ENCODE results near the gene CAMK1G.
A peak's percentile ranks its signal among the peaks of the same experiment; 100 is the strongest.

Gene CAMK1G

GRCh38 chr1:209618291-209618690, 34.8 kb downstream of the CAMK1G start:
- no peak for DNase-seq (ENCODE audit: low read depth in 4 of 4, low spot score in 1 of 4)

DNA sequence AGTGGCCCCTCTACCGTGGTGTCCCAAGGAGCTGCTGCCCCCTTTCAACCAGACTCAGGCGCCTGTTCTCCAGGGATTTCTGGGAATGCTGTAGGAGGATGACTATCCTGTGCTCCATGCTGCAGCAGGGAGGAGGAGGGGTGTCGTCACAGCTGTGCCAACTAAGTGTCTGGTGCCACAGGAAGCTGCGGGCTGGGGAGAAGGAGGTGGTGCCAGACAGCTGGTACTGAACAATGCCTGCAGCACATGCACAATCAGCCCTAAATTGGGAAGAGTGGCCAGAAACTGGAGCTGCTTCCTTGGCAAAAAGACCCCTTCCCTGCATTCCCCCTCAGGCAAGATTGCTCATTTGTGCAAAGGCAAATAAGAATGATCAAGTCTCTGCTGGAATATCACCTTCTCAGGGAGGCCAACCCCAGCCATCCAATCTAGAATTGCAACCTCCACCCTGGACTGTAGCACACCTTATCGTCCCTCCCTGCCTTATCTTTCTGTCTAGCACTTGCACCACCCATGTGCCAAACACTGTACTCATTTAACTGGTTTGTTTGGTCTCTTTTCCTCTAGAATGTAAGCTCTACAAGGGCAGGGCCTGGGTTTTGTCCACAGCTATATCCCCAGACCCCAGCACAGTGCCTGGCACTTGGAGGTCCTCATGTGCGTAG, 35.4 kb downstream of the CAMK1G start:
- no peak for DNase-seq (ENCODE audit: low read depth in 4 of 4, low spot score in 1 of 4)

DNA sequence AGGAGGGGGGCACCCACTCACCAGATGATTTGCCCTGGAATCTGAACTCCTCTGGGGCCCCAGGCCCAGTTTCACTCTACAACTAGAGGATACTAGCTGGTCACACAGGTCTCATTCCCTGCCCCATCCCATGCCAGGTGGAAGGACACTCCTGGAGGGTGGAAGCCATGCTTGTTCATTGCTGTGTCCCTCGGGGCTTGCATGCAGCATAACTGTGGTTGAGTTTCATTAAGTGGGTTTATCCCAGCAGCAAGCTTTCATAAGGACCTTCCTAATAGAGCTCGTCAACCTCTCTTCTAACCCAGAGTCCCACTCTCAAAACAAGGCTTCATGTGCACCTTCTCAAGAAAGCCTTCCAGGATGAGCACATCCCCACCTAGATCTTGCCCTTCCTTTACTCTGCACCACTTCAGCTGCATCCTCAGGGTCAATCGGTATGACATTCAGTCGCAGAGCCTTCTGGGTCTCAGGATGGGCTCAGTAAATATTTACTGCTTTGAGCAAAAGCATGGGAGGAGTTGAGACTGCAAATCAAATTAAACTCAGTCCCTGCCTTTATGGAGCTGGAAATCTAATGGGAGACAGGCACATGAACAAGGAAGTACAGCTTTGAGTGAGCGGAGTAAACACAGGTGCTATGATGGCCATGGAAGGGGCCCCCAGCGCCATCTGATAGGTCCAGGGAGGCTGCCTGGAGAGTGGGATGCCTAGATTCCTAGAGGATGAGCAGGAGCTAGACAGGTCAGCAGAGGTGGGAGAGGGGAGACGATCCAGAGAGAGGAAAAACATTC, 36.4 kb downstream of the CAMK1G start:
- no peak for DNase-seq (ENCODE audit: low read depth in 4 of 4, low spot score in 1 of 4)

DNA sequence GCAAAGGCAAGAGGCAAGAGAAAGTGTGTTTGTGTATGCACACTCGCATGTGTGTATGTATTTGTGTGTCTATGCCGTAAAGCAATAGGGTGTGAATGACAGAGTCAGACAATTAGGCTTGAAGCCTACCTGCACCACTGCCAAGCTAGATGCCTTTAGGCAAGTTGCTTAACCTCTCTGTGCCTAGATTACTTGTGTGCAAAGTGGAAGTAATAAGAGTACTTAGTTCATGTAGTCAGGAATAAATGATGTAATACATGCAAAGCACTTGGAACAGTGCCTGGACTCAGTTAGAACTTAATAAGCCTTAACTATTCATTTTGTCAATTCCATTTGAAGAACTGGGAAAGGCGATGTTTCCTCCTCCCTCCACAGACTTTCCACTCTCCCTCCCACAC, 37.0 kb downstream of the CAMK1G start:
- no peak for DNase-seq (ENCODE audit: low read depth in 4 of 4, low spot score in 1 of 4)

- DNase-seq (ENCODE audit: low read depth in 4 of 4, low spot score in 1 of 4), result no peak
These were observed 37.8 kb downstream of the CAMK1G start for GRCh38 chr1:209621286-209621685.

- no peak for DNase-seq (ENCODE audit: low read depth in 4 of 4, low spot score in 1 of 4)
These were observed 38.5 kb downstream of the CAMK1G start for GRCh38 chr1:209621741-209622655.

DNA sequence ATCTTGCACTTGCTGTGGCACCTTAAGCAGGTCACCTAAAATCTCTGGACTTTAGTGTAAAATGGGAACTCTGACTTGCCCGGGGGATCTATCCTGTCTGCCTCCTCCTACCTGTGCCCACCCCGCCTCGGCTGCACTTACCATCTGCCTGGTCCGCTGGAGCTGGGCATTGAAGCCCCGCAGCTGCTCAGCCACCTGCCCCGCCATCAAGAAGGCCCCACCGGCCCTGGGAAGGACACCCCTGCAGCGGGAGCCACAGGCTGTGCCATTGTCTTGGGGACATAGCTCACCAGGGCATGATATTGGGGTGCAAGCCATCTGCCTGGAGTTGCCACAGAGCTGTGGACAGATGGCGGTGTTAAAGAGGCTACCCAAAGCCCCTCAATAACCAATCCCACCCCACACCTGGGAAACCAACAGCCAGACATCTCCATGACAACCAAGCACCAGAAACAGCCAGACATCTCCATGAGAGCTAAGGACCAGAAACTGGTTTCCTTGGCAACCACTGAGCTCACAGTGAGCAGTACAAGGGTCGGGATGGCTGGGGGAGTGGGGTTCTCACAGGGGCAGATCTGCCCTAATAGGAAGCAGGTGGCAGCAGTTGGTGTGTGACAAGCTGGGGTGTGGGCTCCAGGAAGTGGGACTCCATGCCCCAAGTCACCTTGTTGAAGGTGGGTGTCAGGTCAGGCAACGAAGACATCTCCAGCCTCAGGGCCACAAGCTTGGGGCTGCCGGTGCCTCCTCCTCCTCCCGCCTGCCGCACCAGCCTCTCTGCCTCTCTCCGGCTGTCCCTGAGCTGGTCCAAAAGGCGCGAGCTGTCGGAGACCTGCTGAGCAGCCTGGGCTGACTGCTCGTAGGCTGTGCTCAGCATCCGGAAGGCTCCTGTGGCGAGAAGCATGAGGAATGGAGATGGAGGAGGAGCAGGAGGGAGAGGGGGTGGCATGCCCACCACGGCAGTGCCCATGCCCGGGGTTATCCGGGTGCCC, 39.6 kb downstream of the CAMK1G start:
- no peak for DNase-seq (ENCODE audit: low read depth in 4 of 4, low spot score in 1 of 4)

DNA sequence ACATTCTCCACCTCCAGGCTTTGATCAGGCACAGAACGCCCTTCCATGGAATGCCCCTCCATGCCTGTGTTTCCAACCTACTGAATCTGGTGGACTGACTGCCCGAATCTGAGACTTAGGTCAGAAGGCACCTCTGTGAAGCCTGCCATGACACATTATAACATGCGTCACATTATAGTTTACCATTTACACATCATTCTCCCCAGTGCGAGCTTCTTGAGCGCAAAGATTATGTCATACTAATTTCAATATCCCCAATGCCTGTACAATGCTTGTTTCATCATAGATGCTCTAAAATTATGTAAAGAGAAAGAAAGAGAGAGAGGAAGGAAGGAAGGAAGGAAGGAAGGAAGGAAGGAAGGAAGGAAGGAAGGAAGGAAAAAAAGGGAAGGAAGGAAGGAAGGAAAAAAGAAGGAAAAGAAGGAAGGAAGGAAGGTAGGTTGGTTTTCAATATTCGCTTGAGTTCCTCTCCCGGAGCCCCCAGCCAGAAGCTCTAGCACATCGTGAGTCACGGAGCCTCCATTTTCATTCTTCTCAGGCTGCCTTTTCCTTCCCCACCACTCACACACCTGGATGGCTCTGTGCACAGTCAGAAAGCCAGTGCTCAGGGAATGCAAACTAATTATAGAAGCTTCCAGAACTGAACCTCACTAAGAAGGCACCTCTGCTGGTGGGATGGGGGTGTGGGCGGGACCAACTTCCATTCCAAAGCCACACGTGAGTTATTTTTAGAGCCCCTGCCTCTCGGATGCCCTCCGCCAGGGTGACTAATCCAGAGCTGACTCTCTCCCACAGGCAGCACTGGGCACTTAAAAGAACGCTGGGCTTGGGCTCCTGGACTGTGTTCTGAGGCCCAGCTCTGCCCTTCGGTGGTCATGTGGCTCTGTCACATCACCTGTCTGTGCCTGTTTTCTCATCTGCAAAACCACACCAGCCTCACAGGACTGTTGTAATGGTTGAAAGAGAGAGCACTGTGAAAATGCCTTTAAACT, 41.3 kb downstream of the CAMK1G start:
- no peak for DNase-seq (ENCODE audit: low read depth in 4 of 4, low spot score in 1 of 4)

DNA sequence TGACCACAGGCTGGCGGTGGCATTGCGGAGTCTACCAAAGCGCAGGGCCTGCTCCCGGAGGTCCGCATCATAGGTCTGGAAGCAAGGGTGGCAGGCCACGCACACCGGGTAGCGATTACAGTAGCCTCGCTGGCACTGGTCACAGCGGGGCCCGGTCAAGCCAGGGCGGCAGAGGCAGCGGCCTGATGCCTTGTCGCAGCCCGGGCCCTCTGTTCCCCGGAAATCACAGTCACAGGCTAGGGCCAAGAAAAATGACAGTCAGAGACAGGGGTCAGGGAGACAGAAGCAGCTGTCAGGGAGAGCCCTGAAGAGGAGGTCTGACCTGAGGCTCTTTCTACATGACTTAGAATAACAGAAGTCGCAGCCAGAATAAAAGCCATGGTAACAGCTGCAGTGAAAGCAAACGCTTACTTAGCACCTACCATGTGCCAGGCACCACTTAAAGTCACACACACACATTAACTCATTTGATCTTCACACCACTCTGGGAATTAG, 42.3 kb downstream of the CAMK1G start:
- DNase-seq (ENCODE audit: low read depth in 4 of 4, low spot score in 1 of 4), result no peak

DNA sequence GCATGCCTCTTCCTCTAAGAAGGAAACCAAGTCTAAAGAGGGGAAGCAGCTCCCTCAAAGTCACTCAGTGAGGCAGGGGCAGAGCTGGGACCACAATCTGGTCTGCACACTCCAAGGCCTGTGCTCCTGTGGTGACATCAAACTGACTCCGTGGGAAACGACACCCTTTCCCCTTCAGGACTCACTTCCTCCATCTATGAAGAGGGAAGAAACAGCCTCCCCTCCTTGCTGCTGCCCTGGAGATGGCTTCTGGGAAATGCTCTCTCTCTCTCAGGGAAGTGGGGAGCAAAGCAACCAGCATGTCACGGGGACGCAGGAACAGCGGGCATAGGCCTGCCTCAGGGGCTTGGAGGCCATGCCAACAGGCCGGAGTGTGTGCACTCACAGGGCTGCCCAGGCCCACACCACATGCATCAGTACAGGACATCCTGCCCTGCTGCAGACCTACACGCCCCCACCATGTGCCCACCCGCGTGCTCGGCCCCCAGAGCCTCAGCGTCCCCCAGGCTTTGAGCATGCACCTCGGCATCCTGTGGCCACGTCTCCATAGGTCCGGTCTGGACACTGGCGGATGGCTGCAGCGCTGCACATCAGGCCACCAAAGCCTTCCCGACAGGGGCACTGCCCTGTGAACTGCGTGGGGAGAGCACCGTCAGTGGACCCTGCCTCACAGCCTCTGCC, 43.0 kb downstream of the CAMK1G start:
- DNase-seq (ENCODE audit: low read depth in 4 of 4, low spot score in 1 of 4), result no peak

- no peak for DNase-seq (ENCODE audit: low read depth in 4 of 4, low spot score in 1 of 4)
These were observed 43.7 kb downstream of the CAMK1G start for GRCh38 chr1:209627027-209627731.

DNA sequence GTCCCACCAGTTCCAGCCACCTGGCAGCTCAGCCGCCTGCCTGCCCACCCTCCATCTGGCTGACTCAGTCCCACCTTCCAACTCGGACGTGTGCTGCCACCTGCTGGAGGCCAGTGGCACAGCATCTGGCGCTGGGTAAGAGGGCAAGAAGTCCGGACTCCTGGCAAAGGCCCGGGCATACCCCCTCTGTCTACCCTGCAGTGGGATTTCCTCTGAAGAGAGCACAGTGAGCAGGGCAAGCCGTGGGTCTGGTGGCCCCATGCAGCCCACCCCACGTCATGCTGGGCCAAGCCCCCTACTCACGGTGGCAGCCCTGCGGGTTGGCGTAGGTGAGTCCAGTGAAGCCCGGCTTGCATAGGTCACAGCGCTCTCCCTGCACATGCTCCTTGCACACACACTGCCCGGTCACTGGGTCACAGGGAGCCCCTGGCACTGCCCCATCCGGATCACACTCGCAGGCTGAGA, 44.2 kb downstream of the CAMK1G start:
- peak; percentile 66 to 84 (median 70) for DNase-seq (ENCODE audit: low read depth in 4 of 4, low spot score in 1 of 4)

DNA sequence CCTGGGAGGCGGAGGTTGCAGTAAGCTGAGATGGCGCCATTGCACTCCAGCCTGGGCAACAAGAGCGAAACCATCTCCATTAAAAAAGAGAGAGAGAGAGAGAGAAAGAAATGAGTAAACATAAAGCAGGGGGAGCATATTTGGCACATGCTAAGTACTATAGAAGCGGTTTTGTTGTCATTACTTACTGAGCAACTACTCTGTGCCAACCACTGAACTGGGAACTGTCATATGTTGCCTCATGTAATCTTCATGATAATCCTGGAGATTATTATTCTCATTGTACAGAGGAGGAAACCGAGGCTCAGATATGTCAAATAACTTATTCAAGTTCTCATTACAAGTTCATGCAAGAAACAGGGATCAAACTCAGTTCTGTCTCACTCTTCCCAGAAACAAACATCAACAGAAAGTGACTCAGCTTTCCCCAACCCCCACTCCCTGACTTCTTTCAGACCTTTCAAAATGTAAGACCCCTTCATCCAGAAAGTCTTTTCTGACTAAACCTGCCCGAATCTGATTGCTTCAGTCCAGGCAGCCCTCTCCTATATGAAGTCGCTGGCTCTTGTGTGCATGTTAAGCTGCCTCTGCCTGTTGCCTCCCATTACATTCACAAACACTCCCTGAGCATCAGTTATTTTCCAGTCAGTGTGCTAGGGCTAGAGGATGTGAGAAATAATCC, 45.2 kb downstream of the CAMK1G start:
- DNase-seq (ENCODE audit: low read depth in 4 of 4, low spot score in 1 of 4), result no peak

- no peak for DNase-seq (ENCODE audit: low read depth in 4 of 4, low spot score in 1 of 4)
These were observed 46.3 kb downstream of the CAMK1G start for GRCh38 chr1:209629621-209630382.

- no peak for DNase-seq (ENCODE audit: low read depth in 4 of 4, low spot score in 1 of 4)
These were observed 47.1 kb downstream of the CAMK1G start for GRCh38 chr1:209630383-209631225.
